Keratinocyte (primary cell): ENCODE data around the gene SPSB4.

Experiments used
- CTCF ChIP-seq, 3 experiments: IDR thresholded peaks in 1 of 3; conservative IDR thresholded peaks in 1 of 3; optimal IDR thresholded peaks in 1 of 3; 2 replicates in 2 of 3; 3 replicates in 1 of 3; pipeline versions ENCODE3 to v1.5.1; 2011; ENCODE audit warnings: low read length in 3 of 3, mild to moderate bottlenecking in 3 of 3, moderate library complexity in 2 of 3, control low read depth in 1 of 3, inconsistent platforms in 1 of 3; ENCODE audit not compliant: insufficient read depth in 2 of 3; ENCODE audit errors: extremely low read depth in 1 of 3
- EZH2 ChIP-seq: IDR thresholded peaks from one replicate; pipeline ENCODE4 v1.6.1; 2012; ENCODE audit warnings: inconsistent platforms, mild to moderate bottlenecking, low read length, moderate library complexity

DNA sequence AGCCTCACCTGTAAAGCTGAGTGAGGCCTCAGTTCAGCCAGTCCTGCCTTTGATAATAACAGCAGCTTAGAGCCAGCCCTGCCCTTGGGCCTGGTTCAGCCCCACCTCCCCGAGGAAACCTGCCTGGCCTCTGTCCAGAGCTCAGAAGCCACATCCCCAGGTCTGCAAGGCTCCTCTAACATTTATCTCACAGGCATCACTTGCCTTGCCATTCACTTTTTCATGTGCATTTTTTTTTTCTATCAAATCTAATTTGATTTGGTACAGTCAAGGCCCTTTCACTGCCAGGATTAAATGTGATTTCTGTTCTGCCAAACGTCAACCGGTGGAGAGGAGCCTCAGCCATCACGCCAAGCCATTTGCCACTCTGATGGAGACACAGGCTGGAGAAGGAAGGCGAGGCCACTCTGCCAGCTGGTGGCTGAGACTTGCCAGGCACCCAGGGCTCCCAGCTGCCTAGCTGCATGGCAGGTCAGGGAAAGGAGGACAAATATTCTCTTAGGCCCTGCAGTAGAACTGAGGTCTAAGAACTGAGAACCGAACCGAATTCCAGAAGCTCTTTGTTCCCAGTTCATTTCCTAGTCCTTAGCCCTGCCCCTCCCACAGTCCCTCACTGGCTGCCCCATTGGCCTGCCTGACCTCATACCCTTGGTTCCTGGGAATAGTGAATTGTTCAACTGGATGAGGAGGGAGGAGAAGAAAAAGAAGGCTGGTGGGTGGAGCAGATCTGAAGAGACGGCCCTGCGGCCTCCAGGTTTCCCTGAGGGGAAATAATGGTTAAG lies 76.4 kb downstream of the SPSB4 start:
- TF ChIP-seq CTCF (optimal IDR thresholded peaks at IDR 0.05 in 1 of 3, IDR thresholded peaks at IDR 0.05 in 1 of 3, conservative IDR thresholded peaks at IDR 0.05 in 1 of 3; ENCODE audit: extremely low read depth in 1 of 3, insufficient read depth in 2 of 3, low read length in 3 of 3), result no peak
- no peak for TF ChIP-seq EZH2
